GM23338 (cell line): ENCODE measurements around the gene INAFM1. TPM values are rescaled to one million over a fixed set of nuclear protein-coding genes. Genes with fewer than 3 reads are reported as not detected.

Experiments
- ATAC-seq: fragments of 200-7000 bp; cut with Tn5 transposase; 3 replicates; pipeline ENCODE4 v1.9.1; 2020
- DNase-seq: peaks from one replicate; pipeline ENCODE4 v3.0.0-alpha.2; 2015; ENCODE audit warnings: low spot score
- H2AFZ ChIP-seq: fragments of 200-600 bp; sonication (generic); 2 replicates; pipeline ENCODE4 v1.8.0; 2016; ENCODE audit warnings: antibody characterized with exemption, mild to moderate bottlenecking, moderate library complexity
- H3F3A ChIP-seq: fragments of 200-600 bp; sonication (generic); replicated peaks from 2 replicates; pipeline ENCODE4 v1.8.0; 2017; ENCODE audit warnings: antibody characterized with exemption, mixed run types, low read depth
- H3K27ac ChIP-seq: fragments of 200-600 bp; sonication (generic); 2 replicates; pipeline ENCODE4 v1.6.1; 2016; ENCODE audit warnings: low read depth
- H3K27me3 ChIP-seq: fragments of 200-600 bp; sonication (generic); 2 replicates; pipeline ENCODE4 v1.8.0; 2016; ENCODE audit warnings: mild to moderate bottlenecking, mixed run types, moderate library complexity; ENCODE audit not compliant: insufficient read depth
- H3K36me3 ChIP-seq: fragments of 200-600 bp; sonication (generic); 2 replicates; pipeline ENCODE4 v1.8.0; 2016; ENCODE audit warnings: mild to moderate bottlenecking; ENCODE audit not compliant: insufficient read depth
- H3K4me1 ChIP-seq: fragments of 200-600 bp; sonication (generic); 2 replicates; pipeline ENCODE4 v1.8.0; 2016; ENCODE audit warnings: mild to moderate bottlenecking, moderate library complexity; ENCODE audit not compliant: insufficient read depth
- H3K4me2 ChIP-seq: fragments of 200-600 bp; sonication (generic); 2 replicates; pipeline ENCODE4 v1.7.1; 2017; ENCODE audit warnings: mixed run types
- H3K4me3 ChIP-seq: fragments of 200-600 bp; sonication (generic); 2 replicates; pipeline ENCODE4 v1.6.1; 2016; ENCODE audit warnings: mixed run types
- H3K79me2 ChIP-seq: fragments of 200-600 bp; sonication (generic); replicated peaks from 2 replicates; pipeline ENCODE4 v1.8.0; 2017; ENCODE audit warnings: mild to moderate bottlenecking; ENCODE audit not compliant: insufficient read depth
- H3K9me2 ChIP-seq: fragments of 200-600 bp; sonication (generic); 2 replicates; pipeline ENCODE4 v1.8.0; 2017; ENCODE audit not compliant: insufficient read depth
- H4K20me1 ChIP-seq: fragments of 200-600 bp; sonication (generic); replicated peaks from 2 replicates; pipeline ENCODE4 v1.8.0; 2017; ENCODE audit warnings: mild to moderate bottlenecking; ENCODE audit not compliant: insufficient read depth
- H3K27ac Mint-ChIP-seq: 2 replicates; pipeline ENCODE4 v1.8.0; 2020; ENCODE audit warnings: inconsistent platforms, mild to moderate bottlenecking, moderate library complexity, mixed read lengths
- H3K27me3 Mint-ChIP-seq: 3 replicates; pipeline ENCODE4 v1.8.0; 2022; ENCODE audit warnings: low read depth, mild to moderate bottlenecking, moderate library complexity, mixed read lengths, inconsistent platforms; ENCODE audit not compliant: insufficient read depth, poor library complexity
- H3K36me3 Mint-ChIP-seq: 3 replicates; pipeline ENCODE4 v1.8.0; 2021; ENCODE audit warnings: low read depth, mild to moderate bottlenecking, inconsistent platforms, moderate library complexity, mixed read lengths
- H3K4me1 Mint-ChIP-seq: 3 replicates; pipeline ENCODE4 v1.8.0; 2020; ENCODE audit warnings: mild to moderate bottlenecking, inconsistent platforms, mixed read lengths
- H3K4me3 Mint-ChIP-seq: 3 replicates; pipeline ENCODE4 v1.8.0; 2021; ENCODE audit warnings: moderate library complexity, mild to moderate bottlenecking, inconsistent platforms, mixed read lengths
- H3K9me3 Mint-ChIP-seq: 3 replicates; pipeline ENCODE4 v1.8.0; 2020; ENCODE audit warnings: moderate library complexity, mild to moderate bottlenecking, inconsistent platforms, mixed read lengths
- EZH2phosphoT487 ChIP-seq: fragments of 200-600 bp; sonication (generic); IDR thresholded peaks from one replicate; pipeline ENCODE4 v1.8.1; 2018; ENCODE audit warnings: antibody characterized with exemption; ENCODE audit not compliant: unreplicated experiment
- JUNB ChIP-seq: IDR thresholded peaks from one replicate; pipeline ENCODE4 v1.6.1; 2016; ENCODE audit warnings: antibody characterized with exemption; ENCODE audit not compliant: unreplicated experiment
- NANOG ChIP-seq: IDR thresholded peaks from 2 replicates; pipeline ENCODE4 v1.6.1; 2016; ENCODE audit warnings: antibody characterized with exemption, borderline replicate concordance
- STAT1 ChIP-seq: IDR thresholded peaks from one replicate; pipeline ENCODE4 v1.6.1; 2016; ENCODE audit warnings: antibody characterized with exemption; ENCODE audit not compliant: unreplicated experiment
- ZNF114 ChIP-seq: fragments of 250-450 bp; sonication (Bioruptor Pico); IDR thresholded peaks from 2 replicates; pipeline ENCODE4 v1.5.0; 2020; ENCODE audit warnings: mild to moderate bottlenecking, moderate library complexity
- polyA plus RNA-seq: library from polyadenylated mRNA; unstranded; fragments of >200 nt; fragmentation: Nextera tagmentation; extraction: Ambion mirVana; gene quantifications from 2 replicates; pipeline ENCODE4 v1.2.1, GENCODE V29; 2016
- total RNA-seq: library from RNA; depleted of rRNA; stranded (reverse); fragments of >200 nt; shearing (Covaris generic); gene quantifications from 2 replicates; pipeline ENCODE4 v1.2.3, GENCODE V29; 2014
- TF ChIP-seq, protein P1 (sequence below): fragments of 250-450 bp; sonication (Bioruptor Pico); IDR thresholded peaks from 2 replicates; pipeline ENCODE4 v1.5.0; 2020; ENCODE audit warnings: mild to moderate bottlenecking, moderate library complexity
- TF ChIP-seq, protein P2 (sequence below): IDR thresholded peaks from one replicate; pipeline ENCODE4 v1.6.1; 2018; ENCODE audit warnings: antibody characterized with exemption; ENCODE audit not compliant: unreplicated experiment

INAFM1 gene
- total and polyA plus RNA-seq, 2 experiments from 2014 or later: 2.9 to 10.2 TPM

GRCh38 chr19:47236072-47236675, 38.5 kb upstream of the INAFM1 start (continued):
- TF ChIP-seq, protein P1, sequence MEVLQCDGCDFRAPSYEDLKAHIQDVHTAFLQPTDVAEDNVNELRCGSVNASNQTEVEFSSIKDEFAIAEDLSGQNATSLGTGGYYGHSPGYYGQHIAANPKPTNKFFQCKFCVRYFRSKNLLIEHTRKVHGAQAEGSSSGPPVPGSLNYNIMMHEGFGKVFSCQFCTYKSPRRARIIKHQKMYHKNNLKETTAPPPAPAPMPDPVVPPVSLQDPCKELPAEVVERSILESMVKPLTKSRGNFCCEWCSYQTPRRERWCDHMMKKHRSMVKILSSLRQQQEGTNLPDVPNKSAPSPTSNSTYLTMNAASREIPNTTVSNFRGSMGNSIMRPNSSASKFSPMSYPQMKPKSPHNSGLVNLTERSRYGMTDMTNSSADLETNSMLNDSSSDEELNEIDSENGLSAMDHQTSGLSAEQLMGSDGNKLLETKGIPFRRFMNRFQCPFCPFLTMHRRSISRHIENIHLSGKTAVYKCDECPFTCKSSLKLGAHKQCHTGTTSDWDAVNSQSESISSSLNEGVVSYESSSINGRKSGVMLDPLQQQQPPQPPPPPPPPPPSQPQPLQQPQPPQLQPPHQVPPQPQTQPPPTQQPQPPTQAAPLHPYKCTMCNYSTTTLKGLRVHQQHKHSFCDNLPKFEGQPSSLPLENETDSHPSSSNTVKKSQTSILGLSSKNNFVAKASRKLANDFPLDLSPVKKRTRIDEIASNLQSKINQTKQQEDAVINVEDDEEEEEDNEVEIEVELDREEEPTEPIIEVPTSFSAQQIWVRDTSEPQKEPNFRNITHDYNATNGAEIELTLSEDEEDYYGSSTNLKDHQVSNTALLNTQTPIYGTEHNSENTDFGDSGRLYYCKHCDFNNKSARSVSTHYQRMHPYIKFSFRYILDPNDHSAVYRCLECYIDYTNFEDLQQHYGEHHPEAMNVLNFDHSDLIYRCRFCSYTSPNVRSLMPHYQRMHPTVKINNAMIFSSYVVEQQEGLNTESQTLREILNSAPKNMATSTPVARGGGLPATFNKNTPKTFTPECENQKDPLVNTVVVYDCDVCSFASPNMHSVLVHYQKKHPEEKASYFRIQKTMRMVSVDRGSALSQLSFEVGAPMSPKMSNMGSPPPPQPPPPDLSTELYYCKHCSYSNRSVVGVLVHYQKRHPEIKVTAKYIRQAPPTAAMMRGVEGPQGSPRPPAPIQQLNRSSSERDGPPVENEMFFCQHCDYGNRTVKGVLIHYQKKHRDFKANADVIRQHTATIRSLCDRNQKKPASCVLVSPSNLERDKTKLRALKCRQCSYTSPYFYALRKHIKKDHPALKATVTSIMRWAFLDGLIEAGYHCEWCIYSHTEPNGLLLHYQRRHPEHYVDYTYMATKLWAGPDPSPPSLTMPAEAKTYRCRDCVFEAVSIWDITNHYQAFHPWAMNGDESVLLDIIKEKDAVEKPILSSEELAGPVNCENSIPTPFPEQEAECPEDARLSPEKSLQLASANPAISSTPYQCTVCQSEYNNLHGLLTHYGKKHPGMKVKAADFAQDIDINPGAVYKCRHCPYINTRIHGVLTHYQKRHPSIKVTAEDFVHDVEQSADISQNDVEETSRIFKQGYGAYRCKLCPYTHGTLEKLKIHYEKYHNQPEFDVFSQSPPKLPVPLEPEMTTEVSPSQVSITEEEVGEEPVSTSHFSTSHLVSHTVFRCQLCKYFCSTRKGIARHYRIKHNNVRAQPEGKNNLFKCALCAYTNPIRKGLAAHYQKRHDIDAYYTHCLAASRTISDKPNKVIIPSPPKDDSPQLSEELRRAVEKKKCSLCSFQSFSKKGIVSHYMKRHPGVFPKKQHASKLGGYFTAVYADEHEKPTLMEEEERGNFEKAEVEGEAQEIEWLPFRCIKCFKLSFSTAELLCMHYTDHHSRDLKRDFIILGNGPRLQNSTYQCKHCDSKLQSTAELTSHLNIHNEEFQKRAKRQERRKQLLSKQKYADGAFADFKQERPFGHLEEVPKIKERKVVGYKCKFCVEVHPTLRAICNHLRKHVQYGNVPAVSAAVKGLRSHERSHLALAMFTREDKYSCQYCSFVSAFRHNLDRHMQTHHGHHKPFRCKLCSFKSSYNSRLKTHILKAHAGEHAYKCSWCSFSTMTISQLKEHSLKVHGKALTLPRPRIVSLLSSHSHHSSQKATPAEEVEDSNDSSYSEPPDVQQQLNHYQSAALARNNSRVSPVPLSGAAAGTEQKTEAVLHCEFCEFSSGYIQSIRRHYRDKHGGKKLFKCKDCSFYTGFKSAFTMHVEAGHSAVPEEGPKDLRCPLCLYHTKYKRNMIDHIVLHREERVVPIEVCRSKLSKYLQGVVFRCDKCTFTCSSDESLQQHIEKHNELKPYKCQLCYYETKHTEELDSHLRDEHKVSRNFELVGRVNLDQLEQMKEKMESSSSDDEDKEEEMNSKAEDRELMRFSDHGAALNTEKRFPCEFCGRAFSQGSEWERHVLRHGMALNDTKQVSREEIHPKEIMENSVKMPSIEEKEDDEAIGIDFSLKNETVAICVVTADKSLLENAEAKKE: no peak
- TF ChIP-seq, protein P2, sequence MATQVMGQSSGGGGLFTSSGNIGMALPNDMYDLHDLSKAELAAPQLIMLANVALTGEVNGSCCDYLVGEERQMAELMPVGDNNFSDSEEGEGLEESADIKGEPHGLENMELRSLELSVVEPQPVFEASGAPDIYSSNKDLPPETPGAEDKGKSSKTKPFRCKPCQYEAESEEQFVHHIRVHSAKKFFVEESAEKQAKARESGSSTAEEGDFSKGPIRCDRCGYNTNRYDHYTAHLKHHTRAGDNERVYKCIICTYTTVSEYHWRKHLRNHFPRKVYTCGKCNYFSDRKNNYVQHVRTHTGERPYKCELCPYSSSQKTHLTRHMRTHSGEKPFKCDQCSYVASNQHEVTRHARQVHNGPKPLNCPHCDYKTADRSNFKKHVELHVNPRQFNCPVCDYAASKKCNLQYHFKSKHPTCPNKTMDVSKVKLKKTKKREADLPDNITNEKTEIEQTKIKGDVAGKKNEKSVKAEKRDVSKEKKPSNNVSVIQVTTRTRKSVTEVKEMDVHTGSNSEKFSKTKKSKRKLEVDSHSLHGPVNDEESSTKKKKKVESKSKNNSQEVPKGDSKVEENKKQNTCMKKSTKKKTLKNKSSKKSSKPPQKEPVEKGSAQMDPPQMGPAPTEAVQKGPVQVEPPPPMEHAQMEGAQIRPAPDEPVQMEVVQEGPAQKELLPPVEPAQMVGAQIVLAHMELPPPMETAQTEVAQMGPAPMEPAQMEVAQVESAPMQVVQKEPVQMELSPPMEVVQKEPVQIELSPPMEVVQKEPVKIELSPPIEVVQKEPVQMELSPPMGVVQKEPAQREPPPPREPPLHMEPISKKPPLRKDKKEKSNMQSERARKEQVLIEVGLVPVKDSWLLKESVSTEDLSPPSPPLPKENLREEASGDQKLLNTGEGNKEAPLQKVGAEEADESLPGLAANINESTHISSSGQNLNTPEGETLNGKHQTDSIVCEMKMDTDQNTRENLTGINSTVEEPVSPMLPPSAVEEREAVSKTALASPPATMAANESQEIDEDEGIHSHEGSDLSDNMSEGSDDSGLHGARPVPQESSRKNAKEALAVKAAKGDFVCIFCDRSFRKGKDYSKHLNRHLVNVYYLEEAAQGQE: no peak
- TF ChIP-seq JUNB (no peak), NANOG (no peak), EZH2phosphoT487 (no peak)

DNA sequence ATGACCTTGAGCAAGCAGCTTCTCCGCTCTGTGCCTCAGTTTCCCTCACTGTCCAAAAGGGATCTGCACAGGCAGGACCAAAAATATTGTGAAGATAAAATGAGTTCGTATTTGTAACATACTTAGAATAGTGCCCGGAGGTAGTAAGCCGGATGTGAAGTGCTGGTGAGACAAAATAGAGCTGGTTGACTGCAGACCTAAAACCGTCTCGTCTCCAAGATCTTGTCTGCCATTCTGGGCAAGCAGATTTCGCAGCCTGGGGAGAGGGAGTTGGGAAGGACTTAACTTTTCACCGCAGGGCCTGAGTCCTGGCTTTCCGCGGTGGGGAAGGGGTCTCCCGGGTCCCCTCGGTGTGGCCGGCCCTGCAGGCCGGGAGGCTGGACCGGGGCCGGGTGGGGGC, 35.5 kb upstream of the INAFM1 start:
- Mint-ChIP-seq H3K27me3 (peaks cover 21% of the 10 kb centered on the region), H3K9me3 (peaks cover 3% of the 10 kb centered on the region; the same call in 1 of the 3 replicates), H3K4me3 (peak overlapping the region; percentile 70), H3K4me1 (peaks cover 19% of the 10 kb centered on the region), H3K36me3 (peaks cover 6% of the 10 kb centered on the region; the same call in 1 of the 3 replicates), H3K27ac (no peak overlapping the region)
- peaks cover 19% of the 10 kb centered on the region for H3K4me1 ChIP-seq
- H3K36me3 ChIP-seq: no peaks in the 10 kb centered on the region
- no peak for ATAC-seq
- peaks cover 41% of the 10 kb centered on the region for H3K27me3 ChIP-seq
- H3K27ac ChIP-seq: no peak overlapping the region
- H3F3A ChIP-seq: peaks cover 38% of the 10 kb centered on the region
- peak overlapping the region; percentile 90 for H3K4me2 ChIP-seq
- H4K20me1 ChIP-seq: no peaks in the 10 kb centered on the region
- no peaks in the 10 kb centered on the region for H3K79me2 ChIP-seq
- peak; percentile 58 for DNase-seq
- H2AFZ ChIP-seq: peak overlapping the region; percentile 96
- peak overlapping the region; percentile 73 for H3K4me3 ChIP-seq
- H3K9me2 ChIP-seq: no peaks in the 10 kb centered on the region
- TF ChIP-seq STAT1 (no peak), JUNB (no peak), EZH2phosphoT487 (no peak), NANOG (no peak), ZNF114 (CRISPR knock-in tag) (no peak)
- TF ChIP-seq, protein P2: no peak
